Measurements from ENCODE around the gene GNA14.

The GNA14 gene

DNA sequence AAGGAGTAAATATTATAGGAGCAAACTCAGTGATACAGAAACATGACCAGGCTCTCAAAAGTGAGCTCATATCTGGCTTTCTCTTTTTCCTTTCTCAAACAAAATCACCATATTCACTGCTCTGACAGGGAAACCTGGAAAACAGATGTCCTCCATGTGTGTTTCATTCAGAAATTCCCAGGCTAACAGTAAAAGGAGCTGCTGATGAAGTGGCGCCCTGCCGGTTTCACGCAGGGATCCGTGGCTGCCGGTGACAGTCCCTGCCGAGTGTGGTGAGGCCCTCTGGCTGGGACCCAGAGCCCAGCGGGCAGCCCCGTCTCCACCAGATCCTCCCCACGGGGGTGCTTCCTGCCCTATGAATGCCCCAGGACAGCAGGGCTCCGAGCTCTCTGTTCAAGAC is 208.1 kb downstream of the GNA14 start:
- no peak overlapping the region for H3K27ac ChIP-seq
- TF ChIP-seq, protein P1, sequence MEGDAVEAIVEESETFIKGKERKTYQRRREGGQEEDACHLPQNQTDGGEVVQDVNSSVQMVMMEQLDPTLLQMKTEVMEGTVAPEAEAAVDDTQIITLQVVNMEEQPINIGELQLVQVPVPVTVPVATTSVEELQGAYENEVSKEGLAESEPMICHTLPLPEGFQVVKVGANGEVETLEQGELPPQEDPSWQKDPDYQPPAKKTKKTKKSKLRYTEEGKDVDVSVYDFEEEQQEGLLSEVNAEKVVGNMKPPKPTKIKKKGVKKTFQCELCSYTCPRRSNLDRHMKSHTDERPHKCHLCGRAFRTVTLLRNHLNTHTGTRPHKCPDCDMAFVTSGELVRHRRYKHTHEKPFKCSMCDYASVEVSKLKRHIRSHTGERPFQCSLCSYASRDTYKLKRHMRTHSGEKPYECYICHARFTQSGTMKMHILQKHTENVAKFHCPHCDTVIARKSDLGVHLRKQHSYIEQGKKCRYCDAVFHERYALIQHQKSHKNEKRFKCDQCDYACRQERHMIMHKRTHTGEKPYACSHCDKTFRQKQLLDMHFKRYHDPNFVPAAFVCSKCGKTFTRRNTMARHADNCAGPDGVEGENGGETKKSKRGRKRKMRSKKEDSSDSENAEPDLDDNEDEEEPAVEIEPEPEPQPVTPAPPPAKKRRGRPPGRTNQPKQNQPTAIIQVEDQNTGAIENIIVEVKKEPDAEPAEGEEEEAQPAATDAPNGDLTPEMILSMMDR (conservative IDR thresholded peaks at IDR 0.05) = no peak
- no peak for TF ChIP-seq ZFX (IDR thresholded peaks at IDR 0.05)

DNA sequence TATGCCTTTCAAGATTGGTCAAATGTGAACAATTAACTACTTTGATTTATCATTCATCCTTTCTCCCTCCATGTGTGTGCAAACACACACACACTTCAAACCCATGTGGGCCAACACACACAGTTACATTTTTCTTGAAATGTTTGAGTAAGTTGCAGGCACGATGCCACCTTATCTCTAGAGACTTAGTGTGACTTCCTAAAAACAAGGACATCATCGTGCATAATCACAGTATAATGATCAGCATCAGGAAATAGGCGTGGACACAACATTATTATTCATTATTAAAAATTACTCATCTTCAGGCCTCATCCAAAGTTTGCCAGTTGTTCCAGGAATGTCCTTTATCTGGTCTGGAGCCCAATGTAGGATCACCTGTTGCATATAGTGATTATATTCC is 209.5 kb downstream of the GNA14 start:
- TF ChIP-seq ZFX (IDR thresholded peaks at IDR 0.05) = no peak
- TF ChIP-seq, protein P1 (conservative IDR thresholded peaks at IDR 0.05) = no peak
- no peak overlapping the region for H3K27ac ChIP-seq

DNA sequence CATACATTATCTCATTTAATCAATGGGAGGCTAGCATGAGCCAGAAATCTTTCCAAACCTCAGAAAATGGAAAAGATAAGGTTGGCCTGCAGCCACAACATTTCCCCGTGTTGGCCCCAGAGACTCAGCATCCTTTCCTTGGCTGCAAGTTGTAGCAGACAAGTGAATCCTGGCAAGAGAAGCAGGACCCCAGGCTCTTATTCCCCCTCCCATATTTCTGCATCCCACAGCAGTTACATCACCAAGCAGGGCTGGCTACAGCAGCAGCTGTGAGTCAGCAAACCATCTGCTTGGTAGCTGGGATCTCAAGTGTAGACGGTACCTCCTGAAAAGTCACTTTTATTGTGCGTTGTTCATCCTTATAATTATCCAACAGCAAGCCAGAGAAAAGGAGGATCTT is 212.4 kb downstream of the GNA14 start:
- TF ChIP-seq, protein P1 (conservative IDR thresholded peaks at IDR 0.05) = no peak
- TF ChIP-seq ZFX (IDR thresholded peaks at IDR 0.05) = no peak
- H3K27ac ChIP-seq = no peak overlapping the region

DNA sequence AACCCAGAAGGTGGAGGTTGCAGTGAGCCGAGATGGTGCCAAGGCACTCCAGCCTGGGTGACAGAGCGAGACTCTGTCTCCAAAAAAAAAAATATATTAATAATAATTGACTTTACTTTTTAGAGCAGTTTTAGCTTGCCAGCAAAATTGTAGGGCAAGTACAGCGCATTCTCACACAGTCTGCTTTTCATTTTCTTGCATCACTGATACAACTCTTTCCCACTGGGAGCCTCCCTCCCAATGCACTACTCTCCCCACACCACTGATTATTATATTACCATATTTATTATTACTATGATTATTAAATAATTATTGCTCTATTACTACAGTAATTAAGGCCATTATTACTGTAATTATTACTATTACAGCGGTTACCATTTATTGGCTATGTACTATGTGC is 212.8 kb downstream of the GNA14 start:
- TF ChIP-seq, protein P1 (conservative IDR thresholded peaks at IDR 0.05) = no peak
- no peak for TF ChIP-seq ZFX (IDR thresholded peaks at IDR 0.05)
- H3K27ac ChIP-seq = no peak overlapping the region

DNA sequence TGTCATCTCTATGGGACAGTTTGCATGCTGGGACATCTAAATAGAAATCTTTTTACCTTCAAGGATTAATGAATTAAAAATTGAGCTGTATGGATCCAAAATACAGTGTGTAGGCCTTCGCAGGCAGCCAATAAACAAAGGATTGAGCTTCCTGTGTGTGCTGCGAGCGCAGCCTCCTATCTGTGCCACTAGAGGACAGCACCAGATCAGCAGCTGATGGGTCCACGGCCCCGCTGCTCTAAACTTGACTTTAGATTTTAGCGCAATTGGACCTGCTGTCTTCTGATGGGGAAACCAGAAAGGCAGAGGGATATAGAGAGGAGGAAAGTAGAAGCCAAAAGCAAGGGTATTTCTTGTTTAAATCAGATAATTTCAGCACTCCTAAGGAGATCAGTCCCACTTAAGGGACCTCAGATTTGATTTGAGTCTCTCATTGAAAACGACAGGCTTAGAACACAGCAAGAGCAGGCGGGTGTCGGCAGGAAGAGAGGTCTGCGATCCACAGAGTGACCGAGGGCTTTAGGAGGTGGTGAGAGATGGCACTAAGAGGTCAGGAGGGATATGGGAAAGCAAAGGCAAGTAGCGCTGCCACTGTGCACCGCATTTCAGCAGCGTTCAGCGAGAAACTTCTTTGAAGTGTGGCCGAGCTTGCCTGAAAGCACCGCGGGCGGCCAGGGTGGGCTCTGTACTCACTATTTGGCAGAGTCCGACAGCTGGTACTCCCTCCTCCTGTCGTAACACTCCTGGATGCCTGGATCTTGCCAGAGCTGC is 214.3 kb downstream of the GNA14 start:
- H3K27ac ChIP-seq = no peak overlapping the region
- TF ChIP-seq, protein P1 (conservative IDR thresholded peaks at IDR 0.05) = peak; percentile 100
- no peak for TF ChIP-seq ZFX (IDR thresholded peaks at IDR 0.05)

DNA sequence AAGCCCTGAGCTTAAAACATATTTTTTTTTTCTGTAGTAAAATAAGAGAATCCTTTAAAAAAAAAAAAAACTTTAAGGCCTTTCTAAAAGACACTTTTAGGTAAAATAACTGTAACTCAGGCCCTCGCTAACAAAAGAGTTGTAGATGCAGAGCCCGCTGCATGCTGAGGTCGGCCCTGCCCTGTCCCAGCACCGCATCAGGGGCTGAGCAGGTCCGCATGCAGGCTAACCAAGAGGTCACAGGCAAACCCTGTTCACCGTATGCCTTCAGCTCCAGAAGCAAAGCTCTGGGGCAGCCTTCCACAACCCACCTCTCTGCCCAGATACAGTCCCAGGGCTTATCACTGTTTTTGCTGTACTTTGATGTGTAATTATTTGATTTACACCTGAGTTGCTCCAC is 216.1 kb downstream of the GNA14 start:
- H3K27ac ChIP-seq = no peak overlapping the region
- no peak for TF ChIP-seq ZFX (IDR thresholded peaks at IDR 0.05)
- TF ChIP-seq, protein P1 (conservative IDR thresholded peaks at IDR 0.05) = no peak

DNA sequence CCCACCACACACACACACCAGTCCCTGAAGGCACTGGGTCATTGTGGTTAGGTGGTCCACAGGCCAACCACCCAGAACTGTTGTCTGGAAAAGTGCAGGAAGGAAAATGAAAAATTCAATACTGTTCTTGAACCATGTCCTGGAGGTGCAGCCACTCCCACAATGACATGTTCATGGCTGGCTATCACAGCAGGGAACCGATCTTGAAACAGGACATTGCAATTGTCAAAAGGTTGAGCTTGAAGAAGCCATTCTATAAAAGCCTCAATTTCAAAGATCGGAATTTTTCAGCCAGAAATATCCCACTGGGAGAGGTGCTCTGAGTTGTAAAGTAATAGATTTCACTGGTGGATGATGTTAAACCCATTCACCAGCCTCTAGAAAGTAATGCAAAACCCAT is 218.2 kb downstream of the GNA14 start:
- H3K27ac ChIP-seq = no peak overlapping the region
- TF ChIP-seq, protein P1 (conservative IDR thresholded peaks at IDR 0.05) = no peak
- TF ChIP-seq ZFX (IDR thresholded peaks at IDR 0.05) = no peak
